ENCODE results near the gene NIN. TPM values are rescaled to one million over a fixed set of nuclear protein-coding genes. Genes with fewer than 3 reads are reported as not detected.
A peak's percentile ranks its signal among the peaks of the same experiment; 100 is the strongest.

NIN gene
- total RNA-seq, 4 donors from 2014 or later, result 22.7 to 48.2 (median 36.8) TPM

- Histone ChIP-seq H3K4me3 (no peak overlapping the region), H3K9me3 (no peaks in the 10 kb centered on the region), H3K4me1 (no peaks in the 10 kb centered on the region), H3K36me3 (peaks cover 44% of the 10 kb centered on the region), H3K27ac (no peak overlapping the region), H3K27me3 (no peaks in the 10 kb centered on the region)
- no peak for TF ChIP-seq POLR2AphosphoS5 (IDR thresholded peaks at IDR 0.05)
- TF ChIP-seq POLR2A (IDR thresholded peaks at IDR 0.05), result no peak
- no peak for TF ChIP-seq CTCF (IDR thresholded peaks at IDR 0.05)
- no peak for TF ChIP-seq EP300 (IDR thresholded peaks at IDR 0.05)
- WGBS, result 88% methylated on average over 1 of the region's 1 CpG
- no peak for DNase-seq (ENCODE audit: low spot score in 2 of 2)
These were observed 80.6 kb downstream of the NIN start for GRCh38 chr14:50750323-50750722.

GRCh38 chr14:50745401-50746058 is 85.4 kb downstream of the NIN start:
- no peak for DNase-seq (ENCODE audit: low spot score in 2 of 2)
- peaks cover 42% of the 10 kb centered on the region for H3K36me3 ChIP-seq
- WGBS, result 93% methylated on average over 5 of the region's 5 CpGs

GRCh38 chr14:50744231-50744630 is 86.7 kb downstream of the NIN start:
- Histone ChIP-seq H3K9me3 (no peaks in the 10 kb centered on the region), H3K27ac (no peak overlapping the region), H3K4me1 (peaks cover 12% of the 10 kb centered on the region), H3K36me3 (peaks cover 42% of the 10 kb centered on the region), H3K4me3 (no peak overlapping the region), H3K27me3 (no peaks in the 10 kb centered on the region)
- no peak for TF ChIP-seq CTCF (IDR thresholded peaks at IDR 0.05)
- WGBS, result 81% methylated on average over 3 of the region's 3 CpGs
- no peak for DNase-seq (ENCODE audit: low spot score in 2 of 2)

More at GRCh38 chr14:50745401-50746058, 85.4 kb downstream of the NIN start:
- Histone ChIP-seq H3K27me3 (no peaks in the 10 kb centered on the region), H3K27ac (no peak overlapping the region), H3K4me1 (peaks cover 11% of the 10 kb centered on the region), H3K4me3 (no peak overlapping the region), H3K9me3 (no peaks in the 10 kb centered on the region)
- TF ChIP-seq EP300 (IDR thresholded peaks at IDR 0.05) (no peak), POLR2A (IDR thresholded peaks at IDR 0.05) (no peak), POLR2AphosphoS5 (IDR thresholded peaks at IDR 0.05) (no peak), CTCF (IDR thresholded peaks at IDR 0.05) (no peak)

- Histone ChIP-seq H3K36me3 (peaks cover 41% of the 10 kb centered on the region), H3K4me3 (no peak overlapping the region), H3K27ac (peak overlapping the region; percentile 8), H3K9me3 (no peaks in the 10 kb centered on the region), H3K27me3 (no peaks in the 10 kb centered on the region), H3K4me1 (peaks cover 12% of the 10 kb centered on the region)
- DNase-seq (ENCODE audit: low spot score in 2 of 2), result no peak
- WGBS, result 62% methylated on average over 3 of the region's 3 CpGs
- no peak for TF ChIP-seq POLR2A (IDR thresholded peaks at IDR 0.05)
These were observed 89.4 kb downstream of the NIN start for GRCh38 chr14:50741567-50741966.

- Histone ChIP-seq H3K27ac (peak overlapping the region; percentile 8), H3K27me3 (no peaks in the 10 kb centered on the region), H3K4me1 (peaks cover 12% of the 10 kb centered on the region), H3K4me3 (no peak overlapping the region), H3K36me3 (peaks cover 40% of the 10 kb centered on the region), H3K9me3 (no peaks in the 10 kb centered on the region)
- no peak for DNase-seq (ENCODE audit: low spot score in 2 of 2)
- TF ChIP-seq EP300 (IDR thresholded peaks at IDR 0.05) (no peak), CTCF (IDR thresholded peaks at IDR 0.05) (no peak), POLR2AphosphoS5 (IDR thresholded peaks at IDR 0.05) (no peak), POLR2A (IDR thresholded peaks at IDR 0.05) (no peak)
These were observed 90.1 kb downstream of the NIN start for GRCh38 chr14:50740856-50741255.

- no peak overlapping the region for H3K27ac ChIP-seq
- no peak overlapping the region for H3K4me3 ChIP-seq
- peaks cover 19% of the 10 kb centered on the region for H3K4me1 ChIP-seq
- no peak for DNase-seq (ENCODE audit: low spot score in 2 of 2)
- H3K36me3 ChIP-seq, result peaks cover 37% of the 10 kb centered on the region
- no peaks in the 10 kb centered on the region for H3K9me3 ChIP-seq
- 94% methylated on average over 4 of the region's 4 CpGs for WGBS
- H3K27me3 ChIP-seq, result no peaks in the 10 kb centered on the region
- no peak for TF ChIP-seq POLR2A (IDR thresholded peaks at IDR 0.05)
- TF ChIP-seq EP300 (IDR thresholded peaks at IDR 0.05), result no peak
- no peak for TF ChIP-seq POLR2AphosphoS5 (IDR thresholded peaks at IDR 0.05)
- TF ChIP-seq CTCF (IDR thresholded peaks at IDR 0.05), result no peak
These were observed 91.8 kb downstream of the NIN start for GRCh38 chr14:50739186-50739585.
